Measurements from ENCODE around the gene CITED4. TPM values are rescaled to one million over a fixed set of nuclear protein-coding genes. Genes with fewer than 3 reads are reported as not detected.

The CITED4 gene
- total RNA-seq, 2 donors from 2014 or later, result 9.0 to 9.5 TPM

GRCh38 chr1:40856656-40857302, 5.4 kb downstream of the CITED4 start:
- DNase-seq, result no peak
- H3K9ac ChIP-seq (ENCODE audit: extremely low read depth, low read length, poor library complexity, severe bottlenecking), result no peak overlapping the region
- H3K36me3 ChIP-seq (ENCODE audit: control insufficient read depth, insufficient read depth, low read length), result no peaks in the 10 kb centered on the region
- Mint-ChIP-seq H3K4me1 (peaks cover 7% of the 10 kb centered on the region), H3K27me3 (ENCODE audit: insufficient read depth) (peaks cover 33% of the 10 kb centered on the region), H3K27ac (no peak overlapping the region), H3K36me3 (ENCODE audit: low read depth) (no peaks in the 10 kb centered on the region), H3K9me3 (no peaks in the 10 kb centered on the region), H3K4me3 (no peak overlapping the region)
- H3K27me3 ChIP-seq (ENCODE audit: control insufficient read depth, insufficient read depth, low read length, poor library complexity, severe bottlenecking), result peaks cover 37% of the 10 kb centered on the region
- 94 to 96% methylated on average over 9 of the region's 9 CpGs for WGBS, 2 experiments (ENCODE audit: insufficient coverage in 1 of 2, insufficient read length in 1 of 2)
- no peak overlapping the region for H3K4me3 ChIP-seq (ENCODE audit: low read length)
- H3K4me1 ChIP-seq (ENCODE audit: control insufficient read depth, insufficient read depth, low read length), result no peaks in the 10 kb centered on the region
- no peaks in the 10 kb centered on the region for H3K9me3 ChIP-seq (ENCODE audit: control insufficient read depth, low read length)
- no peak overlapping the region for H3K27ac ChIP-seq (ENCODE audit: low read depth, low read length)
- TF ChIP-seq CTCF (conservative IDR thresholded peaks at IDR 0.05), result no peak

GRCh38 chr1:40856116-40856515, 6.0 kb downstream of the CITED4 start:
- Histone ChIP-seq H3K27me3 (ENCODE audit: control insufficient read depth, insufficient read depth, low read length, poor library complexity, severe bottlenecking) (peaks cover 33% of the 10 kb centered on the region), H3K36me3 (ENCODE audit: control insufficient read depth, insufficient read depth, low read length) (no peaks in the 10 kb centered on the region), H3K4me1 (ENCODE audit: control insufficient read depth, insufficient read depth, low read length) (no peaks in the 10 kb centered on the region), H3K9ac (ENCODE audit: extremely low read depth, low read length, poor library complexity, severe bottlenecking) (no peak overlapping the region), H3K4me3 (ENCODE audit: low read length) (no peak overlapping the region), H3K27ac (ENCODE audit: low read depth, low read length) (no peak overlapping the region), H3K9me3 (ENCODE audit: control insufficient read depth, low read length) (no peaks in the 10 kb centered on the region)
- Mint-ChIP-seq H3K27ac (no peak overlapping the region), H3K4me1 (peaks cover 7% of the 10 kb centered on the region), H3K4me3 (no peak overlapping the region), H3K36me3 (ENCODE audit: low read depth) (no peaks in the 10 kb centered on the region), H3K9me3 (no peaks in the 10 kb centered on the region), H3K27me3 (ENCODE audit: insufficient read depth) (peaks cover 32% of the 10 kb centered on the region)
- no peak for DNase-seq
- WGBS, 2 experiments (ENCODE audit: insufficient coverage in 1 of 2, insufficient read length in 1 of 2), result 84 to 92% methylated on average over 3 of the region's 3 CpGs
- TF ChIP-seq CTCF (conservative IDR thresholded peaks at IDR 0.05), result no peak

GRCh38 chr1:40855513-40855912, 6.7 kb downstream of the CITED4 start:
- H3K9ac ChIP-seq (ENCODE audit: extremely low read depth, low read length, poor library complexity, severe bottlenecking), result no peak overlapping the region
- H3K36me3 ChIP-seq (ENCODE audit: control insufficient read depth, insufficient read depth, low read length), result no peaks in the 10 kb centered on the region
- Mint-ChIP-seq H3K27ac (no peak overlapping the region), H3K4me1 (peaks cover 4% of the 10 kb centered on the region), H3K36me3 (ENCODE audit: low read depth) (no peaks in the 10 kb centered on the region), H3K27me3 (ENCODE audit: insufficient read depth) (peaks cover 26% of the 10 kb centered on the region), H3K9me3 (no peaks in the 10 kb centered on the region), H3K4me3 (no peak overlapping the region)
- H3K4me3 ChIP-seq (ENCODE audit: low read length), result no peak overlapping the region
- TF ChIP-seq CTCF (conservative IDR thresholded peaks at IDR 0.05), result peak; percentile 70
- WGBS, 2 experiments (ENCODE audit: insufficient coverage in 1 of 2, insufficient read length in 1 of 2), result 83% methylated on average over 6 of the region's 6 CpGs; no CpG with 5 or more reads in 1 of the 2 experiments
- H3K27ac ChIP-seq (ENCODE audit: low read depth, low read length), result no peak overlapping the region
- H3K9me3 ChIP-seq (ENCODE audit: control insufficient read depth, low read length), result no peaks in the 10 kb centered on the region
- peaks cover 27% of the 10 kb centered on the region for H3K27me3 ChIP-seq (ENCODE audit: control insufficient read depth, insufficient read depth, low read length, poor library complexity, severe bottlenecking)
- DNase-seq, result peak; percentile 77
- H3K4me1 ChIP-seq (ENCODE audit: control insufficient read depth, insufficient read depth, low read length), result no peaks in the 10 kb centered on the region

Measured in endodermal cell (in vitro differentiated cells).